NCI-H1105 treated with DMSO at 0.1 percent for 48 hours (cell line): Measurements from ENCODE around the gene ADGB.
"Not testable (repeated sequence)": the region's sequence is repeated elsewhere in the genome, so short reads cannot be mapped to it uniquely, and the experiment has no call there.

ENCODE experiments used
- DNase-seq: peaks from one replicate; lab custom pipeline; 2025; lab: John Stamatoyannopoulos, UW

The ADGB gene

DNA sequence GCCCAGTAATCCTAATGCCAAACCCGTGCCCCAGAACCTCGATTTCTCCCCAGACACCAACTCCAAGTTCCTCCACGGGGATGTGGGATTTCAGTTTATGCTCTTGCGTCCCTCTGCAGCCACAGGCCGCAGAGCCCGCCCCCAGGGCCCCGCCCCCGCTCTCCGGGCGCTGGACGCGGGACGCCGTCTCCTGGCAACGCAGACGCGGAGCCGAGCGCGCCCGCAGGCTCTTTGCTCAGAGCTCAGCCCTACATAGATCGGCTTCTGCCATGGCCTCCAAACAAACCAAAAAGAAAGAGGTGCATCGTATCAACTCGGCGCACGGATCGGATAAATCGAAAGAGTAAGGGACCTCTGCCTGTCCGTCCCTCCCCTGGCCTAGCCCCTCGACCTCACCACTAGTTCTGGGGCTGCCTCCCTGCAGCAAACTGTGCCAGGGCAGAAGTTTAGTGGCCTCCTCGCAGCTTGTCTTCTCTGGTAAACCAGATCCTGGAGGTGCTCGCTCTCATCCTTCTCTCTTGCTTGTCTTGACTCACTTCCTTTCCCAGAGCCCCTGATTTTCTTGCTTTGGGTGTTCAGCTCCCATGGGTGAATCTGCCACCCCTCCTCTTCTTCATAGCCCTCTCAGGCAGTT is at the start of gene ADGB:
Gene ADGB, plus strand, starts transcription at position 201 of the 634 bp plus-strand sequence. Its CDS starts 69 bp downstream, at position 270.
- DNase-seq = no peak

- no peak for DNase-seq
Measured at GRCh38 chr6:146550911-146551310, 47.9 kb upstream of the ADGB start.

DNA sequence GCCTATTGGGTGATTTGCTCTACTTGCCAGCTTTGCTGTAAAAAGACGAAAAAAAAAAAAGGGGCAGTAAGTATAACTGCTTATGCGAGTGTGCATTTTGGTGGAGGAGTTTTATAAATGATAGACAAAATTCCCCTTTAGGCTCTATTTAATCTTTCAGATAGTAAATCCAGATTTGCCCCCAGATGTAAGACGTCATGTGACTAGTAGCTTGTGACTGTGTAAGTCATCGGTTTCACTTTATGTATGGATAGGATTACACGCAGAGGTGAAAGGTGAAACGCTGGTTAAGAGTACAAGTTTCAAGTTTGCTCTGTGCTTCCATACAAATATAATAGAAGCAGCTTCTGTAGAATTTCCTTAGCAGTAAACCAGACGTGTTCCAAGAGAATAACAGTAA is 47.2 kb upstream of the ADGB start:
- no peak for DNase-seq

DNA sequence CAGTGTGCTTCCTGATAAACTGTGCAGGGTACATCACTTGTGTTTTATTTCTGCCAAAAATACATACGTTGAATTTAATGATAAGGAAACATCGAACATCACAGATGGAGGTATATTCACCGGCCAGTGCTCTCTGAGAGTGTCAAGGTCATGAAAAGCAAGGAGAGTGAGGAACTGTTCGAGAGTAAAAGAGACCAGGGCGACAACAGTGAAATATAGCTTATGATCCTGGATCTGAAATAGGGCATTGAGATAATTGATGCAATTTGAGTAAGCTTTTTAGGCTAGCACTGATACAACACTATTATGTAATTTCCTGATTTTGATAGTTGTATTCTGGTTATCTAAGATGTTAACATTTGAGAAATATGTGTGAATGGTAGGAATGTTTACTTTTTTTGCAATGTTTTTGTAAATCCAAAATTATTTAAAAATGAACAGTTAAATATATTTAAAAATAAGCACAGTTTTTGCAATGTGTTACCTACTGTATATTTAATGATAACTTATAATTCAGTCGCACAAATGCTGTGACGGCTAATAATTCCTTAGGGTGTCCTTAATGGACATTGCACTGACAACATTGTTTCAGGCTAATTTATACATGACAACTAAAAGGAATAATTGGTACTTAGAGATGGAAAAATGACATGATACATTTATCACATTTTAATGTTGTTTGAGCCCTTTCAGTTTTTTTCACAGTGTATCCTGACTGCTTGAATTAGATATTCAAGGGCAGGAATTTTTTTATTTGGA is 45.2 kb upstream of the ADGB start:
- no peak for DNase-seq

GRCh38 chr6:146560607-146561006 is 38.2 kb upstream of the ADGB start:
- DNase-seq = no peak

GRCh38 chr6:146566661-146567060 is 32.1 kb upstream of the ADGB start:
- not testable (repeated sequence) for DNase-seq

- not testable (repeated sequence) for DNase-seq
Measured at GRCh38 chr6:146568619-146569018, 30.2 kb upstream of the ADGB start.

- DNase-seq = no peak
Measured at GRCh38 chr6:146574211-146574610, 24.6 kb upstream of the ADGB start.

GRCh38 chr6:146578054-146578453 is 20.7 kb upstream of the ADGB start:
- DNase-seq = no peak

- no peak for DNase-seq
Measured at GRCh38 chr6:146581968-146582367, 16.8 kb upstream of the ADGB start.

DNA sequence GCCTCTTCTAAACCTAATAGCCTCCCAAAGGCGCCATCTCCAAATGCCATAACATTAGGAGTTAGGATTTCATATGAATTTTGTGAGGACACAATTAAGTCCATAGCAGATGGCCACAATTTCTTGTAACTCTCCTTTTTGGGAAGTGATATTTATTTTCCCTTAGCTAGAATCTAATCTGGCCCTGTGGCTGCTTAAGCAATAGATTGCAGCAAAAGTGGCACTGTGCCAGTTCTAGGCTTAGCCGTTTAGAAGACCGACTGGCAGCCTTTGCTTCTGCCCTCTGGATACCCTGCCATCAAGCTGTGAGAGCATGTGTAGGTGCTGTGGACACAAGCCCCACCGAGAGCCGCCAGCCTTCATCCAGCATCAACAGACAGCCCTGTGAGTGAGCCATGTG is 15.9 kb upstream of the ADGB start:
- no peak for DNase-seq

DNA sequence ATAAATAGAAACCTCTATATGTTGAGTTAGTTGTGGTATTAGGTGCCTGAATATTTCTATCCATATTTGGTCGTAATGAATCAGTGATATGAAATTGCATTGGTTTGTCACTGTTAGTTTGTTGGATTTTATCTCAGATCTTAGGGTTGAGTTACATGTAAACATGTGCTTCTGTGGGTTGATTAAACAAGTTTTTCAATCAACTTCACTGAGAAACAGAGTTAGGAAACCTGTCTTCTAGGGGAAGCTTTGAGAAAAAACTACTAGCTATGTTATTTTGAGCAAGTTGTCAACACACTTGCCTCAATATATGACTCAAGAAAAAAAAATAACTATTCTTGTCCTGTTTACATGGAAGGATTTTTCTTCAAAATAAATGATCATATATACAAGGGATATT is 14.8 kb upstream of the ADGB start:
- no peak for DNase-seq

GRCh38 chr6:146587459-146587858 is 11.3 kb upstream of the ADGB start:
- DNase-seq = no peak

DNA sequence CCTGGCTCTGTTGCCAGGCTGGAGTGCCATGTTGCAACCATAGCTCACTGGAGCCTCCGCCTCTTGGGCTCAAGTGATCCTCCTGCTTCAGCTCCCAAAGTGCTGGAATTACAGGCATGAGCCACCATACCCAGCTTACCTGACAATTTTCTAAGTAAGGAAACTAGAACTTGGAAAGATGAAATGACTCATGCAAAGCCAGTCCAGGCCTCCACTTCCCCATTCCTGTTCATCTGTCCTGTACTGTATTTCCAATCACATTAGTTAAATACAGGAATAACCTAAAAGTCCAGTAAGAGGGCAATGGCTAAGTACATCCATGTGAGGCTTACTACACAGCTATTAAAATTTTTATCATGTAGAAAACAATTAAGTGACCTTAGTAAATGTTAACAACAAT is 8.3 kb upstream of the ADGB start:
- no peak for DNase-seq

DNA sequence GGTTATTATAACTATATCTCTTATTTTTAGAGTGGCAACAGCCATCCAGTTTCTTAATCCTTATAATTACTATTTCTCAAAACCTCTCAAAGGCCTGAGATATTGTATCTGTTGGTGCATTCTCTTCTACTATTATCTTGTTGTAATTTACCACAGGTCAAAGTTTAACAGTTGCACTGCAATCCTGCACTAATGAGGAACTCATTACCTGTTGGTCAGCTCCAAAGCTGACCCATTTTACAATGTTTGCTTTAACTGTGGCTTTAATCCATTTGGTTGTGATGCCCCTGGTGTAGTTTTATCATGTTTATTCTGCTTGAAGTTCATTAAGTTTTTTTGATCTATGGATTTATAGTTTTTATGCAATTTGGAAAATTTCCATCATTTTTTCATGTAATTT is 6.3 kb upstream of the ADGB start:
- no peak for DNase-seq

DNA sequence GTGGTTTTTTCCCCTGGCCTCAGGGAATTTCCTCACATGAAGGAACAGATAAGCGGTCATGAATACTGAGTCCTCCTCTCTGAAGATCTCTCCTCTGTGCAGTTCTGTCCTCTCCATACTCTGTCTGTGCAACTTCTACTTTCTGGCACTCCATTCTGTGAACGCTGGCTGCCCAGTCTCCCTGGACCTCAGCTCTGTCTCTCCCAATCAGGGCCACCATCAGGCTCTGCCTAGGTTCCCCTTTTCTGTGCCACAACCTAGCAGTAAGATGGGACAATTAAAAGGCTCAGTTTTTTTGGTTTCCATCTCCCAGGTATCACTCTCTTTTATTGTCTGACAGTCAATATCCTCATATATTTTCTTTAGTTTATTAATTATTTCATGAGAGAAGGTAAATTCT is 4.8 kb upstream of the ADGB start:
- DNase-seq = no peak

DNA sequence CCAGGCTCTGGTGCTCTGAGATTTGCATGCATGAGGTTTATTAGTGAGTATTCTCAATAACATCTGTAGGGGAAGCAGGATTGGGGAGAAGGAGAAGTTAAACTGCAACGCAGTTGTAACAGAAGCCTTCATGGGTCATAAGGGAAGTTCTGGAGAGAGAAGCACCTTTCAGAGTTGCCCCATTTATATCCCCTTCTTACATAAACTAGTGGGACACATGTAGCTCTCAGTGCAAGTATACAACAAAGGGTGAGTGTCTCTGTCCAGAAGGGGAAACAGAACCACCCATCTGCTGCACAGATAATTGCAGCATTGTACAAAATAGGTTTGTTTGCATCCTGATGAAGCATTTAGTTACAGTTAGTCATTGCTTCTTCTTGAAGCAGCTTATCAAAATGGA is 4.3 kb upstream of the ADGB start:
- no peak for DNase-seq

GRCh38 chr6:146595972-146596731 is 2.6 kb upstream of the ADGB start:
- DNase-seq = no peak

GRCh38 chr6:146601352-146601751 is 2.6 kb downstream of the ADGB start:
- DNase-seq = no peak

GRCh38 chr6:146602526-146602925 is 3.8 kb downstream of the ADGB start:
- DNase-seq = no peak

DNA sequence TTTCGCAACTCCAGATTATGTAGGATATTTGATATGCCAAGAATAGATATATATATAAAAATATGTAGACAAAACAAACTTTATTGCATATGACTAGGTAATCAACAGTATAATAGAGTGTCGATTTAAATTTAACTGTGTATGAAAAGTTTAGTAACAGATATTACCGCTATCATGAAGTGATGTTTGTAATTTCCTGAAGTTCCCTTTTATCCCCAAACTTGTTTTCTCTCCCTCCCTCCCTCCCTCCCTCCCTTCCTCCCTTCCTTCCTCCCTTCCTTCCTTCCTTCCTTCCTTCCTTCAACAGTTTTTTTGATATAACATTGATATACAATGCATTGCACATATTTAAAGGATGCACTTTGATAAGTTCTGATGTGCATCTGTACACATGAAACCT is 15.2 kb downstream of the ADGB start:
- DNase-seq = no peak

DNA sequence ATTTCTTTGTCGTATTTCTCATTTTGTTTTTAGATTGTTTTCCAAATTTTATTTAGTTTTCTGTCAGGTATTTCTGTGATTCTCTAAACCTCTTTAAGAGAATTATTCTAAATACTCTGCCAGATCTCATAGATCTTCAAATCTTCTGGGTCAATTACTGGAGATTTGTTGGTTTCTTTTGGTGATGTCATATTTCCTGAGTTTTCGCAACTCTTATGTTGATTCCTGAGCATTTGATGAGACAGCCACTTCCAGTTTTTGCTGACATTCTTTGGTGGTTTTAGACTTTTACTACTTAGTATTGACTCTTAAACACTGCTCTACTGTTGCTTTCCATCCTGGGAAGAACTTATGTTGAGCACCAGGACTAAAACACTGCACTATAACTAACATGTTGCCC is 21.9 kb downstream of the ADGB start:
- DNase-seq = no peak

GRCh38 chr6:146628350-146628749 is 29.6 kb downstream of the ADGB start:
- DNase-seq = no peak
